ENCODE measurements around the gene PREX1.

- no peak for TF ChIP-seq CTCF (IDR thresholded peaks at IDR 0.05)
- TF ChIP-seq POLR2A (IDR thresholded peaks at IDR 0.05) = no peak
- TF ChIP-seq EP300 (IDR thresholded peaks at IDR 0.05) = no peak
These were observed 159.8 kb downstream of the PREX1 start for GRCh38 chr20:48667889-48668413.

Data from ovary (tissue), 3 donors.